DMS 273 treated with DMSO at 0.1 percent for 48 hours (cell line): ENCODE results near the gene VKORC1.

Experiments
- DNase-seq: peaks from one replicate; lab custom pipeline; 2025; lab: John Stamatoyannopoulos, UW

Gene VKORC1

GRCh38 chr16:31082368-31083045 lies 12.1 kb downstream of the VKORC1 start:
- DNase-seq, result no peak

- no peak for DNase-seq
Observed at GRCh38 chr16:31081428-31082351, 12.9 kb downstream of the VKORC1 start.

GRCh38 chr16:31080756-31081419 lies 13.7 kb downstream of the VKORC1 start:
- DNase-seq, result no peak

GRCh38 chr16:31080035-31080629 lies 14.5 kb downstream of the VKORC1 start:
- no peak for DNase-seq

- DNase-seq, result no peak
Observed at GRCh38 chr16:31079342-31079944, 15.2 kb downstream of the VKORC1 start.

GRCh38 chr16:31078597-31079341 lies 15.8 kb downstream of the VKORC1 start:
- DNase-seq, result no peak

- no peak for DNase-seq
Observed at GRCh38 chr16:31077592-31078396, 16.8 kb downstream of the VKORC1 start.

- DNase-seq, result no peak
Observed at GRCh38 chr16:31077024-31077423, 17.6 kb downstream of the VKORC1 start.

- DNase-seq, result no peak
Observed at GRCh38 chr16:31076319-31076718, 18.3 kb downstream of the VKORC1 start.

GRCh38 chr16:31074814-31075183 lies 19.8 kb downstream of the VKORC1 start:
- DNase-seq, result no peak

- peak; percentile 99 for DNase-seq
Observed at GRCh38 chr16:31073970-31074813, 20.4 kb downstream of the VKORC1 start, which contains the start of the genes ZNF646 and ZNF668. ZNF646 (plus strand) TSS chr16:31074422; CDS start chr16:31076325, 1,903 bp downstream. ZNF668 (minus strand) TSS chr16:31074240; CDS start chr16:31064459, 9,781 bp downstream.

- DNase-seq, result peak; percentile 64
Observed at GRCh38 chr16:31073142-31073969, 21.2 kb downstream of the VKORC1 start.

GRCh38 chr16:31072540-31073141 lies 22.0 kb downstream of the VKORC1 start:
- DNase-seq, result peak; percentile 31

- DNase-seq, result no peak
Observed at GRCh38 chr16:31071861-31072260, 22.7 kb downstream of the VKORC1 start.

GRCh38 chr16:31067342-31067741 lies 27.3 kb downstream of the VKORC1 start:
- no peak for DNase-seq

GRCh38 chr16:31064882-31065461 lies 29.6 kb downstream of the VKORC1 start:
- no peak for DNase-seq

- no peak for DNase-seq
Observed at GRCh38 chr16:31063843-31064611, 30.6 kb downstream of the VKORC1 start.
